Measurements from ENCODE around the gene MYO15B.

GRCh38 chr17:75624021-75624420, 36.4 kb downstream of the MYO15B start:
- no peak for TF ChIP-seq CTCF (conservative IDR thresholded peaks at IDR 0.05; ENCODE audit: low read depth, low read length)
- no peak for TF ChIP-seq CEBPB (IDR thresholded peaks at IDR 0.05; ENCODE audit: low read depth, low read length)
- no peak for TF ChIP-seq POLR2A (IDR thresholded peaks at IDR 0.05; ENCODE audit: low read depth, low read length)

Measured in IMR-90 (cell line).